IMR-90 (cell line): ENCODE data around the gene CD69. TPM values are rescaled to one million over a fixed set of nuclear protein-coding genes. Genes with fewer than 3 reads are reported as not detected.

Source experiments
- ATAC-seq: fragments of 200-7000 bp; cut with Tn5 transposase; 2 replicates; pipeline ENCODE4 v1.9.1; 2020; ENCODE audit warnings: low read depth, mild to moderate bottlenecking, moderate library complexity
- BruUV-seq: library from RNA; stranded (reverse); fragments of 400-500 nt; replicated peaks from 2 replicates; lab custom pipeline; 2021; lab: Mats Ljungman, UMichigan
- CTCF ChIA-PET: fragments of 300-600 bp; formaldehyde crosslinking; extraction: SDS; loops from one replicate; lab custom pipeline; 2021; ENCODE audit warnings: antibody characterized with exemption; lab: Yijun Ruan, JAX
- POLR2A ChIA-PET: fragments of 300-600 bp; sonication (Branson Sonifier 250); formaldehyde crosslinking; loops from one replicate; lab custom pipeline; 2022; ENCODE audit warnings: antibody characterized with exemption; ENCODE audit not compliant: unreplicated experiment; lab: Charles Lee
- DNase-seq: peaks from one replicate; pipeline ENCODE4 v3.0.0; 2013
- H2AFZ ChIP-seq: replicated peaks from 2 replicates; pipeline ENCODE3; 2013; ENCODE audit warnings: low read length, mild to moderate bottlenecking; ENCODE audit not compliant: poor library complexity
- H2AK5ac ChIP-seq: 2 replicates; pipeline ENCODE4 v1.6.1; 2013; ENCODE audit warnings: low read depth, low read length, inconsistent platforms
- H2AK9ac ChIP-seq: replicated peaks from 2 replicates; pipeline ENCODE3; 2013; ENCODE audit warnings: mild to moderate bottlenecking, low read depth, low read length, moderate library complexity; ENCODE audit not compliant: poor library complexity
- H2BK120ac ChIP-seq: 2 replicates; pipeline ENCODE4 v1.6.1; 2013; ENCODE audit warnings: low read depth, low read length, inconsistent platforms
- H2BK15ac ChIP-seq: 3 replicates; pipeline ENCODE4 v1.6.1; 2013; ENCODE audit warnings: low read depth, low read length, inconsistent platforms
- H2BK20ac ChIP-seq: 2 replicates; pipeline ENCODE4 v1.6.1; 2013; ENCODE audit warnings: low read depth, mild to moderate bottlenecking, inconsistent platforms, low read length, moderate library complexity
- H2BK5ac ChIP-seq: 2 replicates; pipeline ENCODE4 v1.6.1; 2013; ENCODE audit warnings: mild to moderate bottlenecking, low read depth, low read length, inconsistent platforms; ENCODE audit not compliant: poor library complexity, severe bottlenecking
- H3K14ac ChIP-seq: replicated peaks from 2 replicates; pipeline ENCODE4 v1.6.1; 2013; ENCODE audit warnings: low read depth, low read length, inconsistent platforms
- H3K18ac ChIP-seq: 2 replicates; pipeline ENCODE4 v1.6.1; 2013; ENCODE audit warnings: low read depth, low read length, control low read depth
- H3K23ac ChIP-seq: 2 replicates; pipeline ENCODE4 v1.6.1; 2013; ENCODE audit warnings: low read depth, low read length, inconsistent platforms
- H3K27ac ChIP-seq: 2 replicates; pipeline ENCODE4 v1.5.1; 2013; ENCODE audit warnings: mild to moderate bottlenecking, control low read depth, low read length; ENCODE audit not compliant: insufficient read depth
- H3K27me3 ChIP-seq: 2 replicates; pipeline ENCODE4 v1.6.1; 2013; ENCODE audit warnings: low read length; ENCODE audit not compliant: control insufficient read depth, insufficient read depth
- H3K36me3 ChIP-seq: 2 replicates; pipeline ENCODE4 v1.6.1; 2013; ENCODE audit warnings: low read length, mixed read lengths; ENCODE audit not compliant: control insufficient read depth, insufficient read depth
- H3K4ac ChIP-seq: 2 replicates; pipeline ENCODE4 v1.6.1; 2013; ENCODE audit warnings: low read depth, low read length, inconsistent platforms
- H3K4me1 ChIP-seq: 2 replicates; pipeline ENCODE4 v1.6.1; 2013; ENCODE audit warnings: low read length, mixed read lengths; ENCODE audit not compliant: control insufficient read depth, insufficient read depth
- H3K4me2 ChIP-seq: 2 replicates; pipeline ENCODE4 v1.6.1; 2013; ENCODE audit warnings: low read depth, mild to moderate bottlenecking, control low read depth, low read length, moderate library complexity
- H3K4me3 ChIP-seq: 2 replicates; pipeline ENCODE4 v1.5.1; 2013; ENCODE audit warnings: low read depth, mild to moderate bottlenecking, control low read depth, low read length, moderate library complexity; ENCODE audit not compliant: insufficient read depth
- H3K56ac ChIP-seq: 2 replicates; pipeline ENCODE4 v1.6.1; 2013; ENCODE audit warnings: low read length, inconsistent platforms; ENCODE audit not compliant: insufficient read depth; ENCODE audit errors: extremely low read depth
- H3K79me1 ChIP-seq, 2 experiments: 2 replicates each; pipeline ENCODE4 v1.6.1; 2013; ENCODE audit warnings: low read length in 2 of 2, inconsistent platforms in 1 of 2, low read depth in 1 of 2
- H3K9ac ChIP-seq: 2 replicates; pipeline ENCODE4 v1.6.1; 2013; ENCODE audit warnings: low read depth, low read length, control low read depth
- H3K9me1 ChIP-seq: 2 replicates; pipeline ENCODE4 v1.6.1; 2013; ENCODE audit warnings: low read length, inconsistent platforms; ENCODE audit not compliant: insufficient read depth
- H3K9me3 ChIP-seq: 2 replicates; pipeline ENCODE4 v1.6.1; 2013; ENCODE audit warnings: low read length; ENCODE audit not compliant: control insufficient read depth, insufficient read depth
- H4K20me1 ChIP-seq: 2 replicates; pipeline ENCODE4 v1.6.1; 2013; ENCODE audit warnings: low read length, inconsistent platforms; ENCODE audit not compliant: insufficient read depth
- H4K5ac ChIP-seq: 2 replicates; pipeline ENCODE4 v1.6.1; 2013; ENCODE audit warnings: mild to moderate bottlenecking, low read depth, low read length, control low read depth
- H4K8ac ChIP-seq, 2 experiments: 2 replicates each; pipeline ENCODE4 v1.6.1; 2013; ENCODE audit warnings: low read depth in 2 of 2, low read length in 2 of 2, control low read depth in 1 of 2, inconsistent platforms in 1 of 2
- H4K91ac ChIP-seq: 2 replicates; pipeline ENCODE4 v1.6.1; 2013; ENCODE audit warnings: low read depth, low read length, inconsistent platforms; ENCODE audit not compliant: insufficient read depth
- BHLHE40 ChIP-seq: fragments of 150-350 bp; IDR thresholded peaks from 2 replicates; pipeline ENCODE4 v1.6.1; 2016; ENCODE audit warnings: mild to moderate bottlenecking, low read depth, low read length
- CEBPB ChIP-seq: IDR thresholded peaks from 2 replicates; pipeline ENCODE4 v1.6.1; 2012; ENCODE audit warnings: low read depth, low read length, improper control_type of control experiment
- CHD1 ChIP-seq: IDR thresholded peaks from 2 replicates; pipeline ENCODE4 v1.6.1; 2012; ENCODE audit warnings: low read depth, low read length, improper control_type of control experiment
- FOS ChIP-seq: fragments of 150-350 bp; IDR thresholded peaks from 2 replicates; pipeline ENCODE4 v1.6.1; 2016; ENCODE audit warnings: low read depth, low read length
- MAFK ChIP-seq: IDR thresholded peaks from 2 replicates; pipeline ENCODE4 v1.6.1; 2012; ENCODE audit warnings: low read depth, low read length, improper control_type of control experiment
- MAZ ChIP-seq: IDR thresholded peaks from 2 replicates; pipeline ENCODE4 v1.6.1; 2012; ENCODE audit warnings: low read depth, mild to moderate bottlenecking, low read length, improper control_type of control experiment, moderate library complexity, borderline replicate concordance
- MXI1 ChIP-seq: IDR thresholded peaks from 2 replicates; pipeline ENCODE4 v1.6.1; 2012; ENCODE audit warnings: low read depth, mild to moderate bottlenecking, low read length, moderate library complexity, borderline replicate concordance
- NFE2L2 ChIP-seq: fragments of 150-350 bp; IDR thresholded peaks from 2 replicates; pipeline ENCODE4 v1.6.1; 2016; ENCODE audit warnings: low read depth, mild to moderate bottlenecking, low read length
- RAD21 ChIP-seq: IDR thresholded peaks from 2 replicates; pipeline ENCODE4 v1.6.1; 2012; ENCODE audit warnings: low read length, improper control_type of control experiment
- RCOR1 ChIP-seq: IDR thresholded peaks from 2 replicates; pipeline ENCODE4 v1.6.1; 2012; ENCODE audit warnings: mild to moderate bottlenecking, low read length, improper control_type of control experiment; ENCODE audit not compliant: insufficient replicate concordance
- RFX5 ChIP-seq: IDR thresholded peaks from 2 replicates; pipeline ENCODE4 v1.8.0; 2012; ENCODE audit warnings: low read depth, mild to moderate bottlenecking, low read length, moderate library complexity
- WGBS, 2 experiments: methylation state at CpG; one replicate each; pipeline versions ENCODE4 v1.1.5 to v1.1.7; 2013; ENCODE audit warnings: missing lambda C conversion rate in 2 of 2; ENCODE audit not compliant: insufficient read length in 1 of 2; ENCODE audit errors: extremely low coverage in 2 of 2; 5-methylcytosine and 5-hydroxymethylcytosine counted together
- dilution Hi-C: fragments of 300-500 bp; cut with HindIII; formaldehyde crosslinking; loops from one replicate; pipeline ENCODE4 v1.14.3; 2018; ENCODE audit warnings: low sequenced_read_pairs; ENCODE audit not compliant: unreplicated experiment
- in situ Hi-C: fragments of 300-500 bp; cut with MboI; formaldehyde crosslinking; loops from 3 replicates; pipeline ENCODE4 v1.14.3; 2019; ENCODE audit warnings: low sequenced_read_pairs, inconsistent platforms, mixed read lengths
- intact Hi-C: fragments of 100-400 bp; cut with micrococcal nuclease; formaldehyde crosslinking; loops from 2 replicates; pipeline ENCODE4 v1.10.0; 2022
- polyA plus RNA-seq, 3 experiments: library from polyadenylated mRNA; depleted of rRNA; stranded (reverse); fragments of >200 nt; gene quantifications; 2 replicates each; pipeline ENCODE4 v1.2.3, GENCODE V29; 2012; ENCODE audit warnings: low replicate concordance in 1 of 3
- total RNA-seq: library from RNA; depleted of rRNA; stranded (reverse); fragments of >200 nt; gene quantifications from 2 replicates; pipeline ENCODE4 v1.2.3, GENCODE V29; 2012
- TF ChIP-seq, protein P1 (sequence below): fragments of 150-350 bp; IDR thresholded peaks from 2 replicates; pipeline ENCODE4 v1.6.1; 2016; ENCODE audit warnings: low read depth, mild to moderate bottlenecking, low read length, moderate library complexity, borderline replicate concordance
- TF ChIP-seq, protein P2 (sequence below): conservative IDR thresholded peaks from 2 replicates; pipeline ENCODE4 v1.5.1; 2012; ENCODE audit warnings: mild to moderate bottlenecking, low read depth, low read length, improper control_type of control experiment
- TF ChIP-seq, protein P3 (sequence below): fragments of 150-350 bp; IDR thresholded peaks from 2 replicates; pipeline ENCODE4 v1.6.1; 2017; ENCODE audit warnings: mild to moderate bottlenecking, antibody characterized with exemption, low read length, low read depth

The CD69 gene
- total and polyA plus RNA-seq, 2 of the 4 experiments (the other 2 are of a cell fraction): not detected

DNA sequence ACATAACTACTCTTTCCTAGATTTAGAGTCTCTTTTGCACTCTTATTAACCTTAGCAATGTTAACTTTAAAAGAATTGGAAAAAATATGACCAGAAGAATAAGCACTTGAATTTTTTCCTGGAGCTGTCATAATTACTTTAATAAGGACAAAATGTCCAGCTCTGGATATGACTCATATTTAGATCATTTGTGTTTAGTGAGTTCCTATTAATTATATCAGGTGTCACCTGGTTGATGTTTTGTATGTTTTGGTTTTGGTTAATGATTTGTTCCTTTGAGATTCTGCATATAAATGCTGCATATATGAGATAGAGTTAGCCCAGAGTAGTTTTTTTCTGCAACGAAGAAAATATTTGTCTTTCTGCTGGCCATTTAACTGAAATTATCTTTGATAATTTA lies 32.9 kb downstream of the CD69 start:
- dilution Hi-C loops (no loop called here), intact Hi-C loops (no loop called here), in situ Hi-C loops (no loop called here)
- no CpG with 5 or more reads among the region's 1 CpG for WGBS, 2 experiments
- H3K4me3 ChIP-seq: no peak overlapping the region
- H4K5ac ChIP-seq: no peak overlapping the region
- H2BK20ac ChIP-seq: no peak overlapping the region
- no peak overlapping the region for H2BK5ac ChIP-seq
- H2AFZ ChIP-seq: no peak overlapping the region
- H3K4me2 ChIP-seq: no peak overlapping the region
- H2AK9ac ChIP-seq: no peak overlapping the region
- H3K79me1 ChIP-seq: no peaks in the 10 kb centered on the region
- no peak overlapping the region for H4K8ac ChIP-seq
- no peak overlapping the region for H3K23ac ChIP-seq
- no peaks in the 10 kb centered on the region; the same call in none of the 2 replicates for H3K27me3 ChIP-seq
- no peak overlapping the region for H2AK5ac ChIP-seq
- H3K9ac ChIP-seq: no peak overlapping the region
- BruUV-seq: no TSS peak
- H2BK15ac ChIP-seq: no peak overlapping the region
- no peak overlapping the region for H4K91ac ChIP-seq
- no peaks in the 10 kb centered on the region for H3K9me3 ChIP-seq
- ChIA-PET CTCF (no interaction called here), POLR2A (no interaction called here)
- DNase-seq (no peak), ATAC-seq (no peak)
- no peak overlapping the region for H3K4ac ChIP-seq
- H3K36me3 ChIP-seq: no peaks in the 10 kb centered on the region
- H3K18ac ChIP-seq: no peak overlapping the region
- no peaks in the 10 kb centered on the region for H3K4me1 ChIP-seq
- H4K20me1 ChIP-seq: no peaks in the 10 kb centered on the region
- H3K56ac ChIP-seq: no peak overlapping the region
- H3K9me1 ChIP-seq: no peaks in the 10 kb centered on the region
- H3K27ac ChIP-seq: no peak overlapping the region
- TF ChIP-seq CEBPB (no peak), MAZ (no peak), RCOR1 (no peak), MAFK (no peak), NFE2L2 (no peak), BHLHE40 (no peak), RAD21 (no peak), FOS (no peak), RFX5 (no peak), CHD1 (no peak), MXI1 (no peak)
- TF ChIP-seq, protein P1, sequence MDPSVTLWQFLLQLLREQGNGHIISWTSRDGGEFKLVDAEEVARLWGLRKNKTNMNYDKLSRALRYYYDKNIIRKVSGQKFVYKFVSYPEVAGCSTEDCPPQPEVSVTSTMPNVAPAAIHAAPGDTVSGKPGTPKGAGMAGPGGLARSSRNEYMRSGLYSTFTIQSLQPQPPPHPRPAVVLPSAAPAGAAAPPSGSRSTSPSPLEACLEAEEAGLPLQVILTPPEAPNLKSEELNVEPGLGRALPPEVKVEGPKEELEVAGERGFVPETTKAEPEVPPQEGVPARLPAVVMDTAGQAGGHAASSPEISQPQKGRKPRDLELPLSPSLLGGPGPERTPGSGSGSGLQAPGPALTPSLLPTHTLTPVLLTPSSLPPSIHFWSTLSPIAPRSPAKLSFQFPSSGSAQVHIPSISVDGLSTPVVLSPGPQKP: no peak
- TF ChIP-seq, protein P2, sequence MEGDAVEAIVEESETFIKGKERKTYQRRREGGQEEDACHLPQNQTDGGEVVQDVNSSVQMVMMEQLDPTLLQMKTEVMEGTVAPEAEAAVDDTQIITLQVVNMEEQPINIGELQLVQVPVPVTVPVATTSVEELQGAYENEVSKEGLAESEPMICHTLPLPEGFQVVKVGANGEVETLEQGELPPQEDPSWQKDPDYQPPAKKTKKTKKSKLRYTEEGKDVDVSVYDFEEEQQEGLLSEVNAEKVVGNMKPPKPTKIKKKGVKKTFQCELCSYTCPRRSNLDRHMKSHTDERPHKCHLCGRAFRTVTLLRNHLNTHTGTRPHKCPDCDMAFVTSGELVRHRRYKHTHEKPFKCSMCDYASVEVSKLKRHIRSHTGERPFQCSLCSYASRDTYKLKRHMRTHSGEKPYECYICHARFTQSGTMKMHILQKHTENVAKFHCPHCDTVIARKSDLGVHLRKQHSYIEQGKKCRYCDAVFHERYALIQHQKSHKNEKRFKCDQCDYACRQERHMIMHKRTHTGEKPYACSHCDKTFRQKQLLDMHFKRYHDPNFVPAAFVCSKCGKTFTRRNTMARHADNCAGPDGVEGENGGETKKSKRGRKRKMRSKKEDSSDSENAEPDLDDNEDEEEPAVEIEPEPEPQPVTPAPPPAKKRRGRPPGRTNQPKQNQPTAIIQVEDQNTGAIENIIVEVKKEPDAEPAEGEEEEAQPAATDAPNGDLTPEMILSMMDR: no peak
- TF ChIP-seq, protein P3, sequence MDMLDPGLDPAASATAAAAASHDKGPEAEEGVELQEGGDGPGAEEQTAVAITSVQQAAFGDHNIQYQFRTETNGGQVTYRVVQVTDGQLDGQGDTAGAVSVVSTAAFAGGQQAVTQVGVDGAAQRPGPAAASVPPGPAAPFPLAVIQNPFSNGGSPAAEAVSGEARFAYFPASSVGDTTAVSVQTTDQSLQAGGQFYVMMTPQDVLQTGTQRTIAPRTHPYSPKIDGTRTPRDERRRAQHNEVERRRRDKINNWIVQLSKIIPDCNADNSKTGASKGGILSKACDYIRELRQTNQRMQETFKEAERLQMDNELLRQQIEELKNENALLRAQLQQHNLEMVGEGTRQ: no peak
- no peak overlapping the region for H3K14ac ChIP-seq
- H2BK120ac ChIP-seq: no peak overlapping the region
